HG03097 (cell line): ENCODE data around the gene RDH11.
"Not testable (repeated sequence)": the region's sequence is repeated elsewhere in the genome, so short reads cannot be mapped to it uniquely, and the experiment has no call there.

Source experiments
- ATAC-seq: cut with Tn5 transposase; IDR thresholded peaks from one replicate; pipeline ENCODE4 v1.9.1; 2021; ENCODE audit not compliant: unreplicated experiment, low FRiP score

RDH11 gene

GRCh38 chr14:67705211-67705610, 9.6 kb upstream of the RDH11 start:
- no peak for ATAC-seq

GRCh38 chr14:67704484-67705089, 9.0 kb upstream of the RDH11 start:
- ATAC-seq = no peak

- no peak for ATAC-seq
Observed at GRCh38 chr14:67703997-67704396, 8.4 kb upstream of the RDH11 start.

- not testable (repeated sequence) for ATAC-seq
Observed at GRCh38 chr14:67701492-67701891, 5.9 kb upstream of the RDH11 start, which contains the start of gene RDH12. Gene RDH12, plus strand, starts transcription at chr14:67701886. Its CDS starts 20,757 bp downstream, at chr14:67722643.

GRCh38 chr14:67698179-67698578, 2.6 kb upstream of the RDH11 start:
- ATAC-seq = no peak

GRCh38 chr14:67697006-67697405, 1.4 kb upstream of the RDH11 start:
- no peak for ATAC-seq

GRCh38 chr14:67694791-67695393, 672 bp downstream of the RDH11 start:
- ATAC-seq = peak; percentile 56

- no peak for ATAC-seq
Observed at GRCh38 chr14:67690011-67690410, 5.6 kb downstream of the RDH11 start.

- ATAC-seq = no peak
Observed at GRCh38 chr14:67683842-67684241, 11.7 kb downstream of the RDH11 start.

GRCh38 chr14:67680941-67681340, 14.6 kb downstream of the RDH11 start:
- no peak for ATAC-seq

- ATAC-seq = peak; percentile 65
Observed at GRCh38 chr14:67680121-67680602, 15.4 kb downstream of the RDH11 start.

GRCh38 chr14:67679006-67679405, 16.6 kb downstream of the RDH11 start:
- no peak for ATAC-seq

GRCh38 chr14:67675219-67675582, 20.4 kb downstream of the RDH11 start:
- ATAC-seq = no peak

GRCh38 chr14:67674480-67675218, 20.9 kb downstream of the RDH11 start, which contains the start of gene VTI1B:
Gene VTI1B, minus strand, starts transcription at chr14:67674632. Its CDS starts 143 bp downstream, at chr14:67674489.
- peak; percentile 73 for ATAC-seq

- ATAC-seq = peak; percentile 43
Observed at GRCh38 chr14:67674139-67674479, 21.5 kb downstream of the RDH11 start.

GRCh38 chr14:67673451-67673850, 22.1 kb downstream of the RDH11 start:
- no peak for ATAC-seq

- no peak for ATAC-seq
Observed at GRCh38 chr14:67668559-67668958, 27.0 kb downstream of the RDH11 start.

- ATAC-seq = no peak
Observed at GRCh38 chr14:67666750-67667449, 28.7 kb downstream of the RDH11 start.

GRCh38 chr14:67665868-67666267, 29.7 kb downstream of the RDH11 start:
- no peak for ATAC-seq

- ATAC-seq = no peak
Observed at GRCh38 chr14:67663633-67664032, 31.9 kb downstream of the RDH11 start.

GRCh38 chr14:67653651-67654280, 41.8 kb downstream of the RDH11 start:
- ATAC-seq = no peak
